ENCODE data around the gene ATRAID.

Gene ATRAID

DNA sequence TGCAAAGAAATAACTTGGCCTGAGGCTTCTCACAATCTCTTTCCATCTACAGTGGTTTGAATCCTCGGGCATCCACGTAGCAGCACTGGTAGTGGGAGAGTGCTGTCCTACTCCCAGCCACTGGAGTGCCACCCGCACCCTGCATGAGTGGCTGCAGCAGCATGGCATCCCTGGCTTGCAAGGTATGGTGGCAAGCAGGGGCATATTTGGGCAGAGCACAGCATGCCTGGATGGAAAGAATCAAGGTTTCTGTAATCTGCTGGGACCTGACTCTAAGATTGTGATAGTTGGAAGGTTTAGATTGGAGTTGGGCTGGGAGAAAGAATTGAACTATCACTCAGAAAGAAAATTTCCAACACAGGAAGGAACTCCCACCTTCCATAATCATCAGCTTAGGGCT, 9.3 kb downstream of the ATRAID start:
- no peak for DNase-seq

DNA sequence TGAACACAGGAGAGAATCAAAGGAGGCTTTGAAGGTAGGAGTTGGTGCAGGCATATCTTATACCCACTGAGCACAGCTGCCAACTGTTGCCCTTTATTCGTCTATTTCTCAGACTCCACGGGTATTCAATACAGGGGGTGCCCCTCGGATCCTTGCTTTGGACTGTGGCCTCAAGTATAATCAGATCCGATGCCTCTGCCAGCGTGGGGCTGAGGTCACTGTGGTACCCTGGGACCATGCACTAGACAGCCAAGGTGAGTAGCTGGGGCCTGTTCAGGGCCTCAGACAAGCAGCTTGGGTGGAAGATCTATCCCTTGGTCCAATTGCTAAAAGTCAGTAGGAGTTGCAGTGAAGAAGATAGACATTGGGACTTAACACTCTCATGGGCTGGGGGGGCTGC, 10.6 kb downstream of the ATRAID start:
- no peak for DNase-seq

DNA sequence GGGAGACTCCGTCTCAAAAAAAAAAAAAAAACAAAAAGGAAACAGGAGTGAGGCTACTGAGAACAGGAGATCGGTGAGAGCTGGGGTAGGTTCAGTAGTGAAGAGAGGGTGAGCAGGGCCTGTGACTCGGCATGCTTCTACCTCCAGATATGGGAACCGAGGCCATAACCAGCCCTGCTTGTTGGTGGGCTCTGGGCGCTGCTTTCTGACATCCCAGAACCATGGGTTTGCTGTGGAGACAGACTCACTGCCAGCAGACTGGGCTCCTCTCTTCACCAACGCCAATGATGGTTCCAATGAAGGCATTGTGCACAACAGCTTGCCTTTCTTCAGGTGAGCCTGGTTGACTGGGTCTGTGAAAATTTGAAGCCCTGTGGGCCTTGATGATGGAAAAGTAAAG, 11.6 kb downstream of the ATRAID start:
- DNase-seq = no peak

DNA sequence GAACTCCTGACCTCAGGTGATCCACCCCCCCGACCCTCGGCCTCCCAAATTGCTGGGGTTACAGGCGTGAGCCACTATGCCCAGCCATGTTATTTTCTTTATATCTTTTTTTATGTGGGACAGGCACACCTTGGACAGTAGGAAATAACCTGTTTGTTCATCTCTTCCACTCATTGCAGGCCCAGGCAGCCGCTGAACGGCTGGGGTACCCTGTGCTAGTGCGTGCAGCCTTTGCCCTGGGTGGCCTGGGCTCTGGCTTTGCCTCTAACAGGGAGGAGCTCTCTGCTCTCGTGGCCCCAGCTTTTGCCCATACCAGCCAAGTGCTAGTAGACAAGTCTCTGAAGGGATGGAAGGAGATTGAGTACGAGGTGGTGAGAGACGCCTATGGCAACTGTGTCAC, 13.7 kb downstream of the ATRAID start:
- DNase-seq = no peak

DNA sequence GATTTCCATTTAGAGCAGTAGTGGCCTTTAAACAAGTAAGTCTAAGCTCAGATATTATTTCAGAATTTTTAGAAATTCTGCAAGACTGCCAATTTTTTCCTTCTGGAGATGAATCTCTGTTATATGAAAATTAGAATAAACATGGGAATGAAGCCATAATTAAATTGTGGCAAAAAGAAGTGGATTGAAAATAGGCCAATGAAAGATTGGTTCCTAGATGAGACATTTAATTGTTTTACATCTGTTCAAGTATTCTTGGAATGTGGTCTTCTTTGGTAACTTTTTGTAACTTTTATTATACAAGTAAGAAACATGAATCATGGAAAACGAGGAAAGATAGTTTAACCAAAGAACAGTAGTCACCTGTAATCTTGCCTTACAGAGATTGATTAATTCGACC, 15.7 kb downstream of the ATRAID start:
- DNase-seq = no peak

DNA sequence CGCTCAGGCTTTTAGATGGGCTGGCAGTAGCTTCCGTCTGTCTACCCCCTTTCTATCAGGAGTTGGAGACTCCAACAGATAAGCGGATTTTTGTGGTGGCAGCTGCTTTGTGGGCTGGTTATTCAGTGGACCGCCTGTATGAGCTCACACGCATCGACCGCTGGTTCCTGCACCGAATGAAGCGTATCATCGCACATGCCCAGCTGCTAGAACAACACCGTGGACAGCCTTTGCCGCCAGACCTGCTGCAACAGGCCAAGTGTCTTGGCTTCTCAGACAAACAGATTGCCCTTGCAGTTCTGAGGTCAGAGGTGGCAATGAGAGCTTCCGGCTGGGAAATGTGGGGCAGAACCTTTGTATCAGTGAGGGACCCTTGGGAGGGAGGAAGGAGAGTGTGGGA, 20.1 kb downstream of the ATRAID start:
- DNase-seq = no peak

DNA sequence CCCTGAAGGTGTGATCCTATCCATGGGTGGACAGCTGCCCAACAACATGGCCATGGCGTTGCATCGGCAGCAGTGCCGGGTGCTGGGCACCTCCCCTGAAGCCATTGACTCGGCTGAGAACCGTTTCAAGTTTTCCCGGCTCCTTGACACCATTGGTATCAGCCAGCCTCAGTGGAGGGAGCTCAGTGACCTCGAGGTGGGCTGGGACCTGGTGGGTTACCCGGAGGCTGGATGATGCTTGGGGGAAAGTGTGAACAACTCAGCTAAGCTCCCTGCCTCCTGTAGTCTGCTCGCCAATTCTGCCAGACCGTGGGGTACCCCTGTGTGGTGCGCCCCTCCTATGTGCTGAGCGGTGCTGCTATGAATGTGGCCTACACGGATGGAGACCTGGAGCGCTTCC, 21.5 kb downstream of the ATRAID start:
- no peak for DNase-seq

DNA sequence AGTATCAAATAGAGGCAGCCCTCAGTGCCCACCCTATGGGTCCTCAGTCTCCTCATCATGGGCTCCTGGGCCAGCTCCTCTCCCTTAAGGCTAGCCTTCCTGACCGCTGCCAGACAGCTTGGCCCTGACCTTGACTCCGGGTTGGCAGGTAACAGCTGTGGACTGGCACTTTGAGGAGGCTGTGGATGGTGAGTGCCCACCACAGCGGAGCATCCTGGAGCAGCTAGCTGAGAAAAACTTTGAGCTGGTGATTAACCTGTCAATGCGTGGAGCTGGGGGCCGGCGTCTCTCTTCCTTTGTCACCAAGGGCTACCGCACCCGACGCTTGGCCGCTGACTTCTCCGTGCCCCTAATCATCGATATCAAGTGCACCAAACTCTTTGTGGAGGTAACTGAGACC, 24.3 kb downstream of the ATRAID start:
- no peak for DNase-seq

DNA sequence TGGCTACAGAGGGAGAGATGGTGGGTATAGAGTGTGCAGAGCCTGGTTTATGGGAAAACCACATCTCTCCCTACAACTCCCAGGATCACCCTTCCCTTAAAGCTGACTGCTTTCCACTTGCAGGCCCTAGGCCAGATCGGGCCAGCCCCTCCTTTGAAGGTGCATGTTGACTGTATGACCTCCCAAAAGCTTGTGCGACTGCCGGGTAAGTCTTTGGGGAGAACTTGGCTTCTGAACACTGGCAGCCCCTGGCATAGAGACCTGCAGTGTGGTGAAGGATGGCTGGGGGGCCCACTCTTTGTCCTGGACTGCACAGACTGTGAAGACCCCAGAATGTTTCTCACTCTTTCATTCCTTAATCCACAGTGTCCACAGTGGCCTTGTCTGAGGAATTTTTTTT, 24.8 kb downstream of the ATRAID start:
- DNase-seq = no peak

DNA sequence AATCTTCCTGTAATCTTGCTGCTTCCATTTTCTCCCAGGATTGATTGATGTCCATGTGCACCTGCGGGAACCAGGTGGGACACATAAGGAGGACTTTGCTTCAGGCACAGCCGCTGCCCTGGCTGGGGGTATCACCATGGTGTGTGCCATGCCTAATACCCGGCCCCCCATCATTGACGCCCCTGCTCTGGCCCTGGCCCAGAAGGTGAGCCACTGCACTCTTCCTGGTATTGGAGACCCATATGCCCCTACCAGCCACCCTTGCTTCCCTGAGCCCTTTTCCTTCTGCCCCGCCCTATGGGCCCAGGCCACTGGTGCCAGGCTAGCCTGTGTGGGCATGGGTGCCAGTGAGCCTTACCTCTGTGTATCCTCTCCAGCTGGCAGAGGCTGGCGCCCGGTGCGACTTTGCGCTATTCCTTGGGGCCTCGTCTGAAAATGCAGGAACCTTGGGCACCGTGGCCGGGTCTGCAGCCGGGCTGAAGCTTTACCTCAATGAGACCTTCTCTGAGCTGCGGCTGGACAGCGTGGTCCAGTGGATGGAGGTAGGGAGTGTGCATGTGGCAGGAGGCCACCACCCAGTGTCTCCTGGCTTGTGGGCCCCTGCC, 25.6 kb downstream of the ATRAID start:
- no peak for DNase-seq

DNA sequence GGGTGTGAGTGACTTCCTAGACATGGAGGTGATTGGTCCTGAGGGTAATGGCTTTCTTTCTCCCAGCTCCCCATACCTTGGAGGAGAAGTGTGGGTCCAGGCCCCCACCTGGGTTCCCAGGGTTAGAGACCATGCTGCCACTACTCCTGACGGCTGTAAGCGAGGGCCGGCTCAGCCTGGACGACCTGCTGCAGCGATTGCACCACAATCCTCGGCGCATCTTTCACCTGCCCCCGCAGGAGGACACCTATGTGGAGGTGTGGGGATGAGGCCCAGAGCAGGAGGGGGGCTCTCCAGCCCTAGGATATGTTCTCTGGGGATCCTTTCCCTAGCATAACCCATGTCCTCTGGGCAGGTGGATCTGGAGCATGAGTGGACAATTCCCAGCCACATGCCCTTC, 27.1 kb downstream of the ATRAID start:
- no peak for DNase-seq

DNA sequence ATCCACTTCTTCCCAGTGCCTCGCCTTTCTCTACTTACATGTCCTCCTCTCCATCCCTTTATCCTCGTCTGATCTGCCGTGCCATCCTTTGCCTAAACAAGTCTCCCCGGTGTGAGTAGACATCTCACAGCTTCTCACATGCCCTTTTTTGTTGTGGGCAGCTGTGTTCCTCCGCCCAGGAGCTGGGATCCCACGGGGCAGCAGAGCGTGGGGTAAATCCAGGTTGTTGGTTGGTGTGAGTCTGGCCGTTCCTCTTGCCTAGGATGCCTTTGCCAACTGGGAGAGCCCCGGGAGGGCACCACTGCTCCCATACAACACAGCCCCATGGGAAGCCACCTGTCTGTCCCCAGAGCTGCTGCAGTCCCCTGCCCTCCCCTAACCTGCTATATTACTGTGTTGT, 28.6 kb downstream of the ATRAID start:
- no peak for DNase-seq

DNA sequence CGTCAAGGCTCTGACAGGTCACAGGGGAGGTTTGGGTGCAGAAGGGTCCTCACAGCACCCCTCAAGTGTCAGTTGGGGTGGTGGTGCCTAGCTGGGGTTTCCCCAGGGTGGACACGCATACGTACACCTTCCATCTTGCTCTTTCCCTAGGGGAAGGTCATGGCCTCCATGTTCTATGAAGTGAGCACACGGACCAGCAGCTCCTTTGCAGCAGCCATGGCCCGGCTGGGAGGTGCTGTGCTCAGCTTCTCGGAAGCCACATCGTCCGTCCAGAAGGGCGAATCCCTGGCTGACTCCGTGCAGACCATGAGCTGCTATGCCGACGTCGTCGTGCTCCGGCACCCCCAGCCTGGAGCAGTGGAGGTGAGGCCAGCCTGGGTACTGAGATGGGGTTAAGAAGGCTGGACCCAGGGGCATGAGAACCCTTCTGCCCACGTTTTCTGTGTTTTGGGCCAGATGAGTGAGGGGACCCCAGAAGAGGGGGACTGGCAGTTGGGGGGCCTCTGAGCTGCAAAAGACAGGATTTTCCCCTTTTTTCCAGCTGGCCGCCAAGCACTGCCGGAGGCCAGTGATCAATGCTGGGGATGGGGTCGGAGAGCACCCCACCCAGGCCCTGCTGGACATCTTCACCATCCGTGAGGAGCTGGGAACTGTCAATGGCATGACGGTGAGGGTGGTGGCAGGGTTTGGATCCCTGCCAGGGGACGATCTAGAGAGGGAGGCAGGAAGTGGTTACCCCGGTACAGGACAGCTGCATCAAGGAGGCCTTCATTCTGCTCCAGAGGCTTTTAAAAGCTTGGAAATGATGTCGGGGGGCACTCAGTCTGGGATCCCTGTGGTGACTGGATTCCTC, 30.1 kb downstream of the ATRAID start:
- no peak for DNase-seq

DNA sequence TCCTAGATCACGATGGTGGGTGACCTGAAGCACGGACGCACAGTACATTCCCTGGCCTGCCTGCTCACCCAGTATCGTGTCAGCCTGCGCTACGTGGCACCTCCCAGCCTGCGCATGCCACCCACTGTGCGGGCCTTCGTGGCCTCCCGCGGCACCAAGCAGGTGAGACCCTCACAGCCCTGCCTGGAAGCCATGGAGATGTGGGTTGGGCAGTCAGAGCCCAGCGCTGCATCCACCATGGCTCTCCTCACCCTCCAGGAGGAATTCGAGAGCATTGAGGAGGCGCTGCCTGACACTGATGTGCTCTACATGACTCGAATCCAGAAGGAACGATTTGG, 30.7 kb downstream of the ATRAID start:
- DNase-seq = no peak

DNA sequence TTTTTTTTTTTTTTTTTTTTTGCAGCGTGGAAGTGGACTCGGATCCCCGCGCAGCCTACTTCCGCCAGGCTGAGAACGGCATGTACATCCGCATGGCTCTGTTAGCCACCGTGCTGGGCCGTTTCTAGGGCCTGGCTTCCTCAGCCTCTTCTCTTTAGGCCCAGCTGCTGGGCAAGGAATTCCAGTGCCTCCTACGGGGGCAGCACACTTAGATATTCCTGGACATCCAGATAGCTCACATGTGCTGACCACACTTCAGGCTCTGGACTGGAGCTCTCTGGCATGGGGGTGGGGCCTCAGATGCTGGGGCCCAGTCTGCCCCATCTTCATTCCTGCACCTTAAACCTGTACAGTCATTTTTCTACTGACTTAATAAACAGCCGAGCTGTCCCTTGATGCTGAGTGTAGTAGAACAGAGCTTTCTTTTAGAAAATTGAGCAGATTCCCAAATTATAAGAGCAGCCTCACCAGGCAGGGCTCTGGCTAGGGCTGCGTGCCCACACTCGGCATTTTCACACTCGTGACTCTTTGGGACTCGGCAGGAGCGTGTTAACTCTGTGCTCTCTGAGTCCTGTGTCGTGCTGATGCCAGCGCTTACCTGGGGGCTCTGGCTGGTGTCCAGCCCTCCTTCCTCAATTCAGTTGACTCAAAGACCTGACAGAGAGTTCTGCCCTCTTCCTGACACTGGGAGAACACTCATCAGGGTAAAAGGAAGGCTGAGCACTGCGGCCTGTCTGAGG, 31.7 kb downstream of the ATRAID start:
- DNase-seq = no peak

DNA sequence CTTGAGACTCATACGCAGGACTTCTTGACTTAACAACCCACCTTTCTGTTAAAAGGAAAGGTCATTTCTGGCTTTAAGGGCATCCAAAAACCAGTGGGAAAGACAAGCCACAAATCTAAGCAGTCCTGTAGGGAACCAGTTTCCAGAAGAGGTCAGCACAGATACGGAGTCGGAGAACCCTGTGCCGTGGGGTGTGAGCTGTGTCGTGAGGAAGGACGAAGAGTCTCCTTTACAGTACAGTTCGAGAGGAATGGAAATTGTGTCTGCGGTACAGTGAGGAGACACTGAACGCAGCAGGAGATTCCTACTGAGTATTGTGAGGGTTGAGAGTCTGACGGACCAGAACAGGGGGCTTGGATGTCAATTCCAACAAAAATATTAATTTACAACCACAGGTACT, 33.3 kb downstream of the ATRAID start:
- no peak for DNase-seq

DNA sequence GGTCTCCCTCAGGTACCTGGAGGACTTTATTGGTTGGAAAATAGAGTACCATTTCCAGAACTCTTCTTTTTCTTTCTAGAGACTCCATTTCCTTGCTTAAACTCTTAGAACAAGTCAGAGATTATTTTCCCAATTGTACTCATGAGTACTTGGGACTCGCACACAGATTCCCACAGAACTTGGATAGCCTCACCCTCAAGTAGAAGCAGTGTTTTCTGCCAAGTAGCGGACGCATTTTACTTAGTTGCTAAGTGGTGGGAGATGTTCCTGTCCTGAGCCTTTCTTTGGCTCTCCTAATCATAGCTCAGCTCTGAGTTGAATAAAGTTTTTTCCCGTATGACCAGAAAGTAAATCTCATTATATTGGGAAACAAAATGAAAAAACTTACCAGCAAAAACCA, 33.8 kb downstream of the ATRAID start:
- DNase-seq = no peak

DNA sequence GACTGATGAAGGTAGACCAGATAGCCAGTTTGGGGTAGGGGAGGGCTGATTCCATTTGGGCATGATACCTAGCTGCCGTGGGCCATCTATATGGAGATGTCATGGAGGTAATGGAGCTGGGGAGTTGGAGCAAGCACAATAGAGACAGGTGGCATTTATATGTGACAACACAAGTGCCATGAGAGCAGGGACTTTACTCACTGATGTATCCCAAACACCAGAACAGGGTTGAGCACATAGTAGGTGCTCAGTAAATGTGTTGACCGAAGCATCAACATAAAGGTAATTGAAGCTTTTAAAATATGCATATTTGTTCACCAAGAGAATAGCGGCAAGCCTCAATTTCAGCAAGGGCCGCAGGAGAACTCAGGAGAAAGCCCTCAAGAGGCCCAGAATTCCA, 36.1 kb downstream of the ATRAID start:
- DNase-seq = no peak

DNA sequence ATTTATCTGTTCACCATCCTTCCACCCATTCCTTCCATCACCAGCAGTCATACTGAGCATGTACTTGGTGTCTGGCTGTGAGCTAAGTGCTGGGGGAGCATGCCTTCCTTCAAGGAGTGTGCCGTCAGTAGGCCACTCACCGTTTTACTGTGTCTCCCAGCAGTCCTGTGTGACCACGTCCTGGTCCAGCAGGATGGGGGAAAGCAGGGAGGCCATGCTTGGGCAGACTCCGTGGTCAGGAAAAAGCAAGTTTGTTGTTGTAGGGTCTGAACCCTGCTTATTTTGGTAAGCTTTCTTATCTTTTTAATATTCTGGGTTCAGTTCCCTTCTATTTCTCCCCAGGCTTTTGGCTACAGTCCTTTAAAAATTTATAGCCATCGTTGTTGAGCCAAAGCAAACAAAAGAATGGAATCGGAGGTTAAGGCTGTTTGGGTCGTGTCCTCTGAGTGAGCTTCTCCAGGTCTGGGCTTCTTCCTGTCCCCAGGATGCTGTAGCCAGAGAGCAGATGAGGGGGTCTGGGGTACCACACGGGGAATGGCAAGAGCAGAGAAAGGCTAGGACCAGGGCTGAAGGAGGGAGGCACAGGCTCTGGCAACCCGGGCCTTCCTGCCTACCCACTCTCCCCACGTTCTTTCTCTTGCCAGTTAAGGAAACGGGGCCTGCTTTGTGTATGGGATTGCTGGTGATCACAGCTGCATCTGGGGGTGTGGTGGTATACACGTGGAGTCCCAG, 37.5 kb downstream of the ATRAID start:
- no peak for DNase-seq

DNA sequence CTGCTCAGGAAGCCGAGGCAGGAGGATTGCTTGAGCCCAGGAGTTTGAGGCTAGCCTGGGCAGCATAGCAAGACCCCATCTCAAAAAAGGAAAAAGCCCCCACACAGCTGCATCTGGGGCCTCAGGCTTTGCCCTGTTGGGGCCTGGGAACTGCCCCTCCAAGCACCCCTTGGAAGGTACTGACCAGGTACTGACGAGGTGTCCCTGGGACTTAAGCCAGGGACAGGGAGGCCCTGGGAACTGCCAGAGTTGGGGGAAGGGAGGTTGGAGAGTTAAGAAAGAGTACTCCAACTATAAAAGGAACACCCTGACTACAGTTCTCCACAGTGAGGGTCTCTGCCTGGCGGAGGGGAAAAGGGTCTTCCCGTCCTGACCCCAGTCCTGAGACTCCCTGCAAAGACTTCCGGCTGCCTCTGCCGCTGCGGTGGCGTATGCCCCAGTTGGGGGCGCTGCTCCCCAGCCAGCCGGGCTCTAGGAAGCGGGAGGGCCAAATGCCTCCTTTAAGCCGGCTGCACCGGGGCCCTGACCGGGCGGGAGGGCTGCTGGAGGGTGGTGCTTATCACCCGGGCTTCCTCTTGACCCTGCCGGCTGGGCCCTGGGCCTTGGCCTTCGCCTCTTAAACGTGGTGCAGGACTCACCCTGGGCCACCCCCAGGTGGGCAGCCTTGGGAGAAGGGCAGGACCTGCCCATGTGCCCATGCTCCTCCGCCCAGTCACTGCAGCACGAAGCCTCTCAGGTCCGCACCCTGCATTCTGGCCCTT, 38.2 kb downstream of the ATRAID start:
- DNase-seq = no peak

DNA sequence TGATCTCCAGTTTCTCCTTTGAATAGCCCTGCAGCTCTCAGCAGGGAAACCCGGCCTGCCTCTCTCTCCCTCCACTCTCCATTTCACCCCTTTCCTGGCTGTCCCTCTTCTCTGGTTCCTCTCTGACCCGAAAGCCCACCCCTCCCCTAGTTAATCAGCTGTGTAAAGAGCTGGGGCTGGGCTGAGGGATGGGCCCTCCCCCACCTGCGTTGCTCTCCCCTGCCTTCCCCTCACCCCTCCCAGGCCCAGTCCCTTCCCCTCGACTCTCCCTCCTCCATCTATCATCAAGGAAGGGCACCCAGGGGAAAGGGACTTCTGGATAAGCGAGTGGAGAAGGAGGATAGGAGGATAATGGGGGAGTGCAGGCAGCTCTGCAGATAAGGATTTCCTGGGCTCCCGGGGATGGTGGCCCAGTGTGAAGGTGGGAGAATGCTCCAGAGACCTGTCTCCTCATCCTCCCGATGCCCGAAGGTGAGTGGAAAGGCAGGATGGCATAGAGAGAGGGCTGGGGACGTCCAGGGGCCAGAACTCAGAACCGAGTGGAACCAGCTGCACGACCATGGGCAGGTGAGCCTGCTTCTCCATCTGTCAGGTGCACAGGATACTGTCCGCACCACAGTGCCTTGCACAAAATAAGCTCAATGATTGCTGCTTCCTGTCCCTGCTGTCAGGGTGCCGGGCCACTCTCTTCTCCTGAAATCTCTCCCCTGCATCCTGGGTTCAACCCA, 39.0 kb downstream of the ATRAID start:
- DNase-seq = no peak

DNA sequence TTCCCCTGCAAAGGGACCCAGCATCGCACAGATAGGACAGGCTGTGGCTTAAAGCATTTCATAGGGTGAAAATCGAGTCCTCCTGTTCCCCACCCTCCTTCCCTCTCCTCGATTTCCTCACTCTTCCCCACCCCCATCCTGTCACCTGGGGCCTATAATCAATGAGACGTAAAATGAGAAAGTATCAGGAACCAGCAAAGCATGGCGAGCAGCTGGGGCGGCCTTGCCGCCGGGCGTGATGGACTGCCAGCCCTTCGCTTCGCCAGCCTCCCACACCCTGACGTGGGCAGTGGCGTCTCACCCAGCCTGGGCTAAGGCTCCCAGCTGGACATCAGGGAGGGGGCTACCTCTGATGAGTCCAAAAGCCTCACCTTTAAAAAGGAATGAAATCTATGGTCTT, 39.9 kb downstream of the ATRAID start:
- DNase-seq = no peak

All from NCI-H524 treated with DMSO at 0.1 percent for 48 hours (cell line).